ENCODE results near the gene ARPC4. TPM values are rescaled to one million over a fixed set of nuclear protein-coding genes. Genes with fewer than 3 reads are reported as not detected.

Gene ARPC4
- total RNA-seq, 8 experiments from 2014 or later: 75.0 to 158 (median 120) TPM

DNA sequence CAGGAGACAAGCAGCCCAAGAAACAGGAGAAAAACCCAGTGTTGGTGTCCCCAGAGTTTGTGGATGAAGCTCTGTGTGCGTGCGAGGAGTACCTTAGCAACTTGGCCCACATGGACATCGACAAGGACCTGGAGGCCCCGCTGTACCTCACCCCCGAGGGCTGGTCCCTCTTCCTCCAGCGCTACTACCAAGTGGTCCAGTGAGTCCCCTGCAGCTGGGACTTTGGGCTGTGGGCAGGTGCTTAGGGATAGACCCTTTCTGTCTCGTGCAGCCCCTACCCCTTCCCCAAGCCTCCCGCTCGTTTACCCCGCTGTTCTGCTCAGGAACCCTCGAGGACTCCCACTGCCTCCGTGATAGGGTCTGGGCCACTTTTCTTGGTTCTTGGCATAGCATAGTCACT is 27.7 kb downstream of the ARPC4 start:
- no peaks in the 10 kb centered on the region for H3K4me1 ChIP-seq (replicated peaks in 1 of 2)
- no peak overlapping the region for H3K4me3 ChIP-seq
- peak in 1 of 8 experiments; percentile 6 for ATAC-seq (replicated peaks in 6 of 8)
- in situ Hi-C loops (cut with MboI; ENCODE audit: low pct_unique_long_range_greater_than_20kb in 2 of 9, low sequenced_read_pairs in 9 of 9, unreplicated experiment in 9 of 9): no loop called here
- 91 to 95% (median 95%) methylated on average over 4 to 6 of the region's 12 CpGs; no CpG with 5 or more reads in 7 of the 10 experiments for WGBS, 10 experiments
- H3K27ac ChIP-seq: no peak overlapping the region

- peak in 4 of 8 experiments; percentile 23 to 75 (median 44) for ATAC-seq (replicated peaks in 6 of 8)
- Histone ChIP-seq H3K4me3 (no peak overlapping the region), H3K4me1 (replicated peaks in 1 of 2) (no peaks in the 10 kb centered on the region), H3K27ac (no peak overlapping the region)
- WGBS, 10 experiments: 40 to 80% (median 58%) methylated on average over 1 to 2 of the region's 2 CpGs; no CpG with 5 or more reads in 4 of the 10 experiments
- in situ Hi-C loops (cut with MboI; ENCODE audit: low pct_unique_long_range_greater_than_20kb in 2 of 9, low sequenced_read_pairs in 9 of 9, unreplicated experiment in 9 of 9): no loop called here
These were observed 28.1 kb downstream of the ARPC4 start for GRCh38 chr3:9820946-9821345.

DNA sequence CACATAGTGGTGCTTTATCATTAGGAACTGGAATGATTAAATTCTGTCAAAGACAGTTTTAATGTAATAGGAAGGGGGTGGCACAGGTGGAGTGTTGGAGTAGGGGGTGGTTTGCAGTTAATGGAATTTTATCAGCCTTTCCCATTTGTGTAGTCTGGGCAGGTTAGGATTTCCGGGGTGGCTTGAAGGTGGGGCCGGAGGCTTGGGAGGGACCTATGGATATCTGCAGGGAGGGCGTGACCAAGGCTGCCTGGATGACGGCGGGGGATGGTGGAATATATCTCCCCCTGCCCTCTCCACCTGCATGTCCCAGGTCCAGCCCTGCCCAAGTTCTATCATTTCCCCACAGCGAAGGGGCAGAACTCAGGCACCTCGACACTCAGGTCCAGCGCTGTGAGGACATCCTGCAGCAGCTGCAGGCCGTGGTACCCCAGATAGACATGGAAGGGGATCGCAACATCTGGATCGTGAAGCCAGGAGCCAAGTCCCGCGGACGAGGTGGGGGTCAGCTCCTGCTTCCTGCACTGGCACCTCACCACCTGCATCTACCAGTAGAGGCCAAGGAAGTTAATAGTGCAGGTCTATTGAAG is 32.7 kb downstream of the ARPC4 start:
- Histone ChIP-seq H3K4me1 (replicated peaks in 1 of 2) (no peaks in the 10 kb centered on the region), H3K4me3 (no peak overlapping the region), H3K27ac (no peak overlapping the region)
- in situ Hi-C loops (cut with MboI; ENCODE audit: low pct_unique_long_range_greater_than_20kb in 2 of 9, low sequenced_read_pairs in 9 of 9, unreplicated experiment in 9 of 9): no loop called here
- no peak for ATAC-seq (replicated peaks in 6 of 8)
- WGBS, 10 experiments: 60 to 100% (median 78%) methylated on average over 1 to 5 of the region's 14 CpGs; no CpG with 5 or more reads in 5 of the 10 experiments

DNA sequence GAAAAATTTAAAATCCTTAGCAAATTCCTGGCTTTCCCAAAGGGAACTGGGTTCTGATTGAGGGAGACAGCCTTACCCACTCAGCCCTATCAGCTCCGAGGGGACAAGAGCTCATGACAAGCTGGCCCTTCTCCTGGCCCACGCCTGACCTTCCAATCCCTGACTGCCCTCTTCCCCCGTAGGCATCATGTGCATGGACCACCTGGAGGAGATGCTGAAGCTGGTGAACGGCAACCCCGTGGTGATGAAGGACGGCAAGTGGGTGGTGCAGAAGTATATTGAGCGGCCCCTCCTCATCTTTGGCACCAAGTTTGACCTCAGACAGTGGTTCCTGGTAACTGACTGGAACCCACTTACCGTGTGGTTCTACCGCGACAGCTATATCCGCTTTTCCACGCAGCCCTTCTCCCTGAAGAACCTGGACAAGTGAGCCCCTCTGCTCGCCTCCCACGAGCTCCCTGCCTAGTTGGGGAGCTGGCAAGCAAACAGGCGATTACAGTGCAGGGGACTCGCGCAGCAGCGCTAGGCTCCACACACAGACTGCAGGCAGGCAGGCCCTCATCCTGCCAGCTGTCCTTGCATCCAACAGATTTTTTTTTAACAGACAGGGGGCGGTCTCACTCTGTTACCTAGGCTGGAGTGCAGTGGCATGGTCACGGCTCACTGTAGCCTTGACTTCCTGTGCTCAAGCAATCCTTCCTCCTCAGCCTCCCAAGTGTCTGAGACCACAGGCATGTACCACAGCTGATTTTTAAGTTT is 34.1 kb downstream of the ARPC4 start:
- ATAC-seq (replicated peaks in 6 of 8): peak in 3 of 8 experiments; percentile 69 to 83 (median 79)
- WGBS, 10 experiments: 40 to 100% (median 80%) methylated on average over 1 to 8 of the region's 20 CpGs; no CpG with 5 or more reads in 4 of the 10 experiments
- in situ Hi-C loops (cut with MboI; ENCODE audit: low pct_unique_long_range_greater_than_20kb in 2 of 9, low sequenced_read_pairs in 9 of 9, unreplicated experiment in 9 of 9): no loop called here
- no peak overlapping the region for H3K27ac ChIP-seq
- no peak overlapping the region for H3K4me3 ChIP-seq
- no peaks in the 10 kb centered on the region for H3K4me1 ChIP-seq (replicated peaks in 1 of 2)

GRCh38 chr3:9828801-9829755 is 36.2 kb downstream of the ARPC4 start:
- H3K4me1 ChIP-seq (replicated peaks in 1 of 2): no peaks in the 10 kb centered on the region
- no peak for ATAC-seq (replicated peaks in 6 of 8)
- no peak overlapping the region for H3K4me3 ChIP-seq
- in situ Hi-C loops (cut with MboI; ENCODE audit: low pct_unique_long_range_greater_than_20kb in 2 of 9, low sequenced_read_pairs in 9 of 9, unreplicated experiment in 9 of 9): no loop called here
- no peak overlapping the region for H3K27ac ChIP-seq
- WGBS, 10 experiments: 80 to 100% (median 86%) methylated on average over 2 to 7 of the region's 17 CpGs; no CpG with 5 or more reads in 6 of the 10 experiments

DNA sequence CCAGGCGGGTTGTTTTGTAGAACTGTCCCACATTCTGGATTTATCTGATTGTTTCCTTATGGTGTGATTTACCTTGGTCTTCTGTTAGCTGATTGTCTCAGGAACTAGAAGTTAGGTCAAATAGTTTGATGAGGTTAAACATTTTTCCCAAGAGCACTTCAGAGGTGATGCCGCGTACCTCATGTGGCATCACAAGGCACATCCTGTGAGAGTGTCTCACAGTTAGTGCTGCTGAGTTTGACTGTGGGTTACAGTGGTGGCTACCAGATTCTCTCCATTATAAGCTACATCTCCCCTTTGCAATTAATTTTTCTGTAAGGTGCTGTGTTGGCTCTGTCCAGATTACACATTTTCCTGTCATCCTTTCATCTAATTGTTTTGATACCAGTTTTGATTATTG is 38.4 kb downstream of the ARPC4 start:
- in situ Hi-C loops (cut with MboI; ENCODE audit: low pct_unique_long_range_greater_than_20kb in 2 of 9, low sequenced_read_pairs in 9 of 9, unreplicated experiment in 9 of 9): no loop called here
- WGBS, 10 experiments: 86 to 100% (median 100%) methylated on average over 1 to 3 of the region's 3 CpGs; no CpG with 5 or more reads in 3 of the 10 experiments
- Histone ChIP-seq H3K4me3 (no peak overlapping the region), H3K27ac (no peak overlapping the region), H3K4me1 (replicated peaks in 1 of 2) (no peaks in the 10 kb centered on the region)
- ATAC-seq (replicated peaks in 6 of 8): no peak

DNA sequence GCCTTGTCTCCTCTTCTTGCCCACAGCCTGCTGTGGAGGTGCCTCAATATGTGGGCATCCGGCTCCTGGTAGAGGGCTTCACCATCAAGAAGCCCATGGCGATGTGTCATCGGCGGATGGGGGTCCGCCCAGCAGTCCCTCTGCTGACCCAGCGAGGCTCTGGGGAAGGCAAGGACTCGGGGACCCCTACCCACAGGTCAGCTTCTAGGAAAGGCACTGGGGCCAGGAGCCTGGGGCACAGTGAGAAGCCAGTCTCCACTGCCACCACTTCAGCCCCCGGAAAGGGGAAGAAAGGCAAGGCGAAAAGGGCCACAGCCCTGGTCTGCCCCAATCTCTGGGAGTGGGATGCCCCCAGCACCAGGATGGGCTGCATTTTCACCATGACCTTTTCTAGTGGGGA is 40.2 kb downstream of the ARPC4 start:
- H3K4me3 ChIP-seq: no peak overlapping the region
- H3K27ac ChIP-seq: no peak overlapping the region
- no peaks in the 10 kb centered on the region for H3K4me1 ChIP-seq (replicated peaks in 1 of 2)
- no peak for ATAC-seq (replicated peaks in 6 of 8)
- in situ Hi-C loops (cut with MboI; ENCODE audit: low pct_unique_long_range_greater_than_20kb in 2 of 9, low sequenced_read_pairs in 9 of 9, unreplicated experiment in 9 of 9): no loop called here
- 80 to 100% (median 95%) methylated on average over 1 to 2 of the region's 9 CpGs; no CpG with 5 or more reads in 6 of the 10 experiments for WGBS, 10 experiments

DNA sequence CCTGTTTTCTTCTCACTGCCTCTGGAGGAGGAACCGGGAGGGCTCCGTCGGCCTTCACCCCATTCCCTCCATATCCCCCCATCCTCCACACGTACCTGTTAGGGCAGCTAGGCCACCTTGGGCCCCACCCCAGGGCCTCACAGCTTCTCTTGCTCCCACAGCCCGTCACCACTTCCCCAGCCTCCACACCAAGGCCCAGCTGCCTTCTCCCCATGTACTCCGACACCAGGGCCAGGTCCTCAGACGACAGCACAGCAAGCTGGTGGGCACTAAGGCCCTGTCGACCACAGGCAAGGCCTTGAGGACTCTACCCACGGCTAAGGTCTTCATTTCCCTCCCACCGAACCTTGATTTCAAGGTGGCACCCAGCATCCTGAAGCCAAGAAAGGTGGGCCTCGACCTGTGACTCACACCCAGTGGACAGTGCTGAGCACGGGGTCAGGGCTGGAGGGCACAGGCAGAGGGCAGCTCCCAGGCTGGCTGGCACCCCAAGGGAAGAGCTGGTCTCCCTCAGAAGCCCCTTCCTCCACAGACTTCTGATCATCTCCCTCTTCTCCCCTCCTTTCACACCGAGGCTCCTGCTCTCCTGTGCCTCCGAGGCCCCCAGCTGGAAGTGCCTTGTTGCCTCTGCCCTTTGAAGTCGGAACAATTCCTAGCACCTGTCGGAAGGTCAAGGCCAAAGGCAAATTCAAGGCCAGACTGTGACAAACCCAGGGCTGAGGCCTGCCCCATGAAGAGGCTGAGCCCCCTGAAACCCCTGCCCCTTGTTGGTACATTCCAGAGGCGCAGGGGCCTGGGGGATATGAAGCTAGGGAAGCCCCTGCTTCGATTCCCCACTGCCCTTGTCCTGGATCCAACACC is 41.9 kb downstream of the ARPC4 start:
- H3K4me3 ChIP-seq: no peak overlapping the region
- no peak overlapping the region for H3K27ac ChIP-seq
- H3K4me1 ChIP-seq (replicated peaks in 1 of 2): no peaks in the 10 kb centered on the region
- in situ Hi-C loops (cut with MboI; ENCODE audit: low pct_unique_long_range_greater_than_20kb in 2 of 9, low sequenced_read_pairs in 9 of 9, unreplicated experiment in 9 of 9): no loop called here
- ATAC-seq (replicated peaks in 6 of 8): peak in 2 of 8 experiments; percentile 10 to 22
- 84 to 100% (median 100%) methylated on average over 1 to 10 of the region's 18 CpGs; no CpG with 5 or more reads in 5 of the 10 experiments for WGBS, 10 experiments

DNA sequence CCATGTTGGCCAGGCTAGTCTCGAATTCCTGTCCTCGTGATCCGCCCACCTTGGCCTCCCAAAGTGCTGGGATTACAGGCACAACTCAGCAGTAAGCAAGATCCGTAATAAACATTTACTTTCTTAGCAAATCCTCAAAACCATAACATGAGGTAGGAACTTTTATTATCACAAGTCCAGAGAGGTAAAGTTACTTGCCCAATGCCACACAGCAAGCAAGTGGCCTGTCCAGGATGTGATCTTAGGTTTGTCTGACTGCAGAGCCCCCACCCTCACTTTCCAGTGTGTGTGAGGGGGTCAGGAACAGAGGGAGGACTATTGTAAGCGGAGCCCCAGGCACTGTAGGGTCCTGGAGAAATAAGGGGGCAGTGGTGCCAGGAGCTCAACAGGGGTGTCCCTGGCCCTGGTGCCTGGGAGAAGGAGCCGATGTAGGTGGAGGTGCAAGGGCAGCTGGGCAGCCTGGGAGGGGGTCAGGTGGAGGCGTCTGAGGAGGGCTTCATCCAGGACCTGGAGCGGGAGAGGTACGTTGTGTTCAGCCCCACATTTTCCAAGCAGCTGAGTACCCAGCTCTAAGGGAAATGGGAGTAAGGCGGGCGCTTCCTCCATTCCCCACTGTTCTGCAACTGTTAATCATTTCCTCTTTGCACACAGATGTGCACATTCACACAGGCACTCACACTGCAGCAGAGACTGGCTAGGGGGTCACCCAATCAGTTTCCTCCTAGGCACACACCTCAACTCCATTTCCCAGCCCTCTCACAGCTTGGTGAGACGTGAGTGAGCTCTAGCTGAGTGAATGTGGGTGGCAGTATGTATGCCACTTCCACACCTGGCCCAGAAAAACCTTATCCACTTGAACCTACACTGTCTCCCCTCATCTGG is 45.1 kb downstream of the ARPC4 start:
- Histone ChIP-seq H3K27ac (no peak overlapping the region), H3K4me1 (replicated peaks in 1 of 2) (peaks cover 0 to 3% of the 10 kb centered on the region in 2 donors), H3K4me3 (no peak overlapping the region)
- in situ Hi-C loops (cut with MboI; ENCODE audit: low pct_unique_long_range_greater_than_20kb in 2 of 9, low sequenced_read_pairs in 9 of 9, unreplicated experiment in 9 of 9): no loop called here
- WGBS, 10 experiments: 40 to 100% (median 100%) methylated on average over 1 to 10 of the region's 12 CpGs; no CpG with 5 or more reads in 3 of the 10 experiments
- ATAC-seq (replicated peaks in 6 of 8): no peak

GRCh38 chr3:9838856-9839255 is 46.0 kb downstream of the ARPC4 start:
- ATAC-seq (replicated peaks in 6 of 8): no peak
- Histone ChIP-seq H3K4me1 (replicated peaks in 1 of 2) (peaks cover 0 to 4% of the 10 kb centered on the region in 2 donors), H3K4me3 (no peak overlapping the region), H3K27ac (no peak overlapping the region)
- WGBS, 10 experiments: 52 to 100% (median 83%) methylated on average over 1 to 3 of the region's 4 CpGs; no CpG with 5 or more reads in 5 of the 10 experiments
- in situ Hi-C loops (cut with MboI; ENCODE audit: low pct_unique_long_range_greater_than_20kb in 2 of 9, low sequenced_read_pairs in 9 of 9, unreplicated experiment in 9 of 9): no loop called here

GRCh38 chr3:9841015-9841414 is 48.1 kb downstream of the ARPC4 start:
- ATAC-seq (replicated peaks in 6 of 8): no peak
- peaks cover 0 to 8% of the 10 kb centered on the region in 2 donors for H3K4me1 ChIP-seq (replicated peaks in 1 of 2)
- H3K4me3 ChIP-seq: no peak overlapping the region
- H3K27ac ChIP-seq: no peak overlapping the region
- in situ Hi-C loops (cut with MboI; ENCODE audit: low pct_unique_long_range_greater_than_20kb in 2 of 9, low sequenced_read_pairs in 9 of 9, unreplicated experiment in 9 of 9): no loop called here
- 80 to 100% (median 87%) methylated on average over 1 to 8 of the region's 8 CpGs for WGBS, 10 experiments
